Retinal pigment epithelial cell (primary cell): ENCODE results near the gene KRTAP10-2.
"Not testable (repeated sequence)": the region's sequence is repeated elsewhere in the genome, so short reads cannot be mapped to it uniquely, and the experiment has no call there.

ENCODE experiments used
- DNase-seq: peaks from one replicate; pipeline ENCODE4 v3.0.0-alpha.2; 2010; ENCODE audit warnings: low read depth
- H3K4me3 ChIP-seq: 2 replicates; pipeline ENCODE4 v1.5.1; 2011; ENCODE audit warnings: mild to moderate bottlenecking, low read length, control low read depth, moderate library complexity
- CTCF ChIP-seq: conservative IDR thresholded peaks from 2 replicates; pipeline ENCODE4 v1.5.1; 2011; ENCODE audit warnings: low read depth, low read length, control low read depth, inconsistent platforms

Gene KRTAP10-2

GRCh38 chr21:44507673-44508425 lies 43.5 kb downstream of the KRTAP10-2 start:
- TF ChIP-seq CTCF, result no peak
- H3K4me3 ChIP-seq, result no peak overlapping the region

GRCh38 chr21:44506279-44507255 lies 44.7 kb downstream of the KRTAP10-2 start:
- no peak for TF ChIP-seq CTCF
- DNase-seq, result no peak
- H3K4me3 ChIP-seq, result no peak overlapping the region

More at GRCh38 chr21:44507673-44508425, 43.5 kb downstream of the KRTAP10-2 start:
- DNase-seq, result no peak

- DNase-seq, result no peak
- TF ChIP-seq CTCF, result no peak
- no peak overlapping the region for H3K4me3 ChIP-seq
These were observed 45.5 kb downstream of the KRTAP10-2 start for GRCh38 chr21:44505673-44506278.

- DNase-seq, result no peak
- H3K4me3 ChIP-seq, result no peak overlapping the region
- no peak for TF ChIP-seq CTCF
These were observed 47.4 kb downstream of the KRTAP10-2 start for GRCh38 chr21:44503901-44504399.

- not testable (repeated sequence) for H3K4me3 ChIP-seq, DNase-seq
These were observed 48.1 kb downstream of the KRTAP10-2 start for GRCh38 chr21:44503006-44503889.

GRCh38 chr21:44502171-44502958 lies 48.9 kb downstream of the KRTAP10-2 start:
- TF ChIP-seq CTCF, result no peak
- no peak for DNase-seq
- no peak overlapping the region for H3K4me3 ChIP-seq
